HG03025 (cell line): ENCODE data around the gene GRP.

Experiments
- ATAC-seq: cut with Tn5 transposase; IDR thresholded peaks from one replicate; pipeline ENCODE4 v1.9.1; 2021; ENCODE audit warnings: mild to moderate bottlenecking, moderate library complexity; ENCODE audit not compliant: unreplicated experiment, low FRiP score

Gene GRP

DNA sequence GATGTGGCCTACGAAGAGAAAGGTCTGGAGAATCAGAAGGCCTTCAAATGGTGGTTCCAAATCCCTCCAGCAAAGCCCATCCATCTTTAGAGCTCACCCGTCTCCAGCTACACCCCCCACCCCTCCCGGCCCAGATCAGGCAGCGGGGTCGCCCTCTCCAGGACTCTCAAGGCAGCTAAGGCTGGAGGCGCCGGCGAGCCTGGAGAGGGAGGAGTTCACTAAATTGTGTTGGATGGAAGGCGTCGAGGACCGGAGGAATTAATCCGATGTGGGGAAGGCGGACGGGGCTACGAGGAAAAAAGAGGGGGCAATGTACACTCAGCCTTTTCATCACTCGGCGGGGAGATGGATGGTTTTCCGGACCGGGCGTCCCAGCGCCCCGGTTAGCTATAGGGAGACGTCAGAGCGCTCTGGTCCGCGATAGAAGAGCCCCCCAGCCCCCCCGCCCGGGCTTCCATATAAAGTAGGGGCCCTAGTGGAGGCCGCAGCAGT is at the start of gene GRP:
Gene GRP (plus strand): TSS at position 487 of the 492 bp plus-strand sequence. CDS start 108 bp downstream, outside the sequence.
- ATAC-seq: no peak

- no peak for ATAC-seq
These were observed 47.2 kb upstream of the GRP start for GRCh38 chr18:59172664-59173249.

- no peak for ATAC-seq
These were observed 42.5 kb upstream of the GRP start for GRCh38 chr18:59177485-59177884.

DNA sequence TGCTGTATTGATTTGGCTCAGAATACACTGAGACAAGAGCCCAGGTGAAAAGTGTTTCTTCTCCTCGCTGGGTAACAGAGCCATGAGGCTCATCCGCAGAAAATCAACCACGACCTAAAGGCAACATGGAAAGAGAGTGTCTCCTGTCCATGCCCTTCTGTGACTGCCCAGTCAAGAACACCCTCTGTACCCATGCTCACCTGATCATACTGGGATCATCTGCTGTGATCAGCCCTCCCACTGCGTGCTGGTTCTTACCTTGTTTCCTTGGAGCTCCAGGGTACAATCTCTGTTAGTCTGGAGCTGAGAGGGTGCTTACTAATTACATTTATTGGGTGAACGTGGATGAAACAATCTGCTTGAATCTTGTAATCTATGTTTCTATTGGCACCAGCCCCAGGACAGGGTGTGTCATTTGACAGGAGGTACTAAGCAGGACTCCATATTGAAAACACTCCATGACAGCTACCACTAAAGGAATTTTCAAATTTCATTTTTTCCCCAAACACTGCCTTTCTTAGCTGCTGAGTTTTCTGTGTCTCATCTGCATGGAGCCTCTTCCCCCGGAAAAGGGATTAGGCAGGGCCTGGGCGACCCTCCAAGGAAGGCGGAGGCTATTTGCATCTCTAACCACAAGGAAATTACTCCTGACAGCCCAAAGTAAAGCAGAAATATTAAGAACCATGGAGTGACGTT is 39.7 kb upstream of the GRP start:
- no peak for ATAC-seq

- no peak for ATAC-seq
These were observed 37.3 kb upstream of the GRP start for GRCh38 chr18:59182673-59183072.

GRCh38 chr18:59189008-59189407 is 30.9 kb upstream of the GRP start:
- ATAC-seq: no peak

DNA sequence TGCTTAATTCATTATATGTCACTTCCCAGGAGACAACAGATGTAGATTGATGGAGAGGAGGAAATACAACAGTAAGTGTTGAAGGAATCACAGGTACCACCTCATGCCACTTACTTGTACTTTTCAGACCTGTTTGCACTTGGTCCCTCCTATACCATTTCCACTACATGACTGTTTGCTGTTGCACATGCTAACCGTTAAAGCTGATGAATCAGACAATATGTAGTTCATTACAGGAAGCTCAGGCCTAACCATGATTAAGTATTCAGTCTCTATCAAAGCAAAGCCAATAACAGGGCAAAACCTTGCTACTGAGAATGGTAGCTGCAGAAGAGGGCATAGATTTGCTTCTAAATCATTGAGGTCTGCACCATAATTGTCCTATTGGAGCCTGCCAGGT is 30.2 kb upstream of the GRP start:
- no peak for ATAC-seq

- ATAC-seq: no peak
These were observed 23.7 kb upstream of the GRP start for GRCh38 chr18:59196161-59196725.

- ATAC-seq: no peak
These were observed 22.3 kb upstream of the GRP start for GRCh38 chr18:59197636-59198035.

DNA sequence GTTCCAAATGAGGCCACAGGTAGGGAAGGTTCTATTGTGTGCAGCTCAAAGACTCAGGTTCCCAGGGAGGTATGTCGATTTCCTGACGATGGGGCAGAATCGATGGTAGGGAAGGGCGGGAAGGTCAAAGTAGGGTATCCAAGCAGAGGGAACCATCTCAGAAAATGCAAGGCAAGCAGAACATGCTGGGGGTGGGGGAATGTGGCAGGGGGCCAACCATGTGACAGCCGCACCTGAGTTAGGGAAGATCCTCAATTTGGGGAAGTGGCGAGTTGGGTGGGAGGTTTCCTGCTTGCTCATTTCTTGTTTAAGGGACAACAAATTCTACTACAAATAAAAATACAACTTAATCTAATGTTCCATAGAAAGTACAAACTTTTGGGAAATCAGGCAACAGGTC is 21.7 kb upstream of the GRP start:
- no peak for ATAC-seq

GRCh38 chr18:59200787-59201186 is 19.2 kb upstream of the GRP start:
- no peak for ATAC-seq

DNA sequence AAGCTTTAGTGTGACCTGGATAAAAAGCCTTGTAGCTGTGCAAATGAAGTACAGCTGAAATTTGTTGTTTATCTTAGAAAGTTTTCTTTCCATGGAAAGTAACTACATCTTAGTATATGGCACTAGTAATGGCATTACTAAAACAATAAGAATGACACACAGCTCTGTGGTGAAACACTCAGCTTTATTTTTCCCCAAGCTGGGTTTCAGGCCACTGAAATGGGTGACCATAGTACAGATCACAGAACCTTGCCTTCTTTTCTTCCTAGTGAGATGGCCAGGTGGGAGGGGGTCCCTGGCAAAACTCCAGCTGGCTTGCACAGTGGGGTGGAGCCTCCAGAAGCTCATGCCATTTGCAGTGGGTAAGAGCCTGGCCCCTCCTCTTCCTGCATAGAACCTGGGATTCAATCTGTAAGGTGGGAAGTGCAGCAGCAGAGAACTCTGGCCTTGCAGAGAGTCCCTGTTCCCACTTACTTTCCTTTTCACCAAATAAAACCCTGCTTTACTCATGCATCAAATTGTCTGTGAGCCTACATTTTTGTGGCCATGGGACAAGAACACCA is 17.6 kb upstream of the GRP start:
- no peak for ATAC-seq

DNA sequence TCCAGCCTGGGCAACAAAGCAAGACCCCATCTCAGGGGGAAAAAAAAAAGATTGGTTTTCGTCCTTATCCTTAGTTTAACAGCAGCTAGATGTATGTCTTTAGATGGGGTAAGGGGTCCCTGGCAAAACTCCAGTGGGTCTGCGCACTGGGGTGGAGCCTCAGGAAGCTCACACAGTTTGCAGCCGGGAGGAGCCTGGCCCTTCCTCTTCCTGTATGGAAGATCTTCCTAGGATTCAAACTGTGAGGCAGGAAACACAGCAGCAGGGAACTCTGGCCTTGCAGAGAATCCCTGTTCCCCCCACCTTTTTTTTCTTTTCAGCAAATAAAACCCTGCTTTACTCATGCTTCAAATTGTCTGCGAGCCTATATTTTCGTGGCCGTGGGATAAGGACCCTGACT is 12.5 kb upstream of the GRP start:
- no peak for ATAC-seq

DNA sequence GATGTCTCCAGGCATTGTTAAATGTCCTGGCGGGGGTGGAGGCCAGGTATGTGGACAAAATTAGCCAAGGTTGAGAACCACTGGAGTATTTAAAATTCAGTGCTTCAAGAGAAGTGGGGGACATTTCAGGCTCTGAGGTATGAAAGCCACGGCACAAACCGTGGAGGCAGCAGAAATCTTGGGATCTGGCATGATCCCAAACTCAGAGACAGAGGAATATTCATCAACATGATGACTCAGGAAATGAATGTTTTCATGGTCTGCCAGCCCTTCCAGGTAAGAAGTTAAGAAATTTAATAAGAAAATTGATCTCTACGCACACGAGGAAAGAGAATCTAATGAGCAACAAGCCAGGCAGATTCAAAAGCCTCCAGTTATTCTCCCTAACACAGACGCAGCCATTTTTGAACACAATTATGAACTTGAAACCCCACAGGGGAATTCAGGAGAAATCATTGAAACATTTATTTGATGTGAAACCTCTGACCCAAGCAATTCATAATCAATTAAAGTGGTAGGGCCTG is 11.3 kb upstream of the GRP start:
- ATAC-seq: no peak

GRCh38 chr18:59210299-59210698 is 9.7 kb upstream of the GRP start:
- ATAC-seq: no peak

GRCh38 chr18:59211629-59212028 is 8.3 kb upstream of the GRP start:
- ATAC-seq: no peak

DNA sequence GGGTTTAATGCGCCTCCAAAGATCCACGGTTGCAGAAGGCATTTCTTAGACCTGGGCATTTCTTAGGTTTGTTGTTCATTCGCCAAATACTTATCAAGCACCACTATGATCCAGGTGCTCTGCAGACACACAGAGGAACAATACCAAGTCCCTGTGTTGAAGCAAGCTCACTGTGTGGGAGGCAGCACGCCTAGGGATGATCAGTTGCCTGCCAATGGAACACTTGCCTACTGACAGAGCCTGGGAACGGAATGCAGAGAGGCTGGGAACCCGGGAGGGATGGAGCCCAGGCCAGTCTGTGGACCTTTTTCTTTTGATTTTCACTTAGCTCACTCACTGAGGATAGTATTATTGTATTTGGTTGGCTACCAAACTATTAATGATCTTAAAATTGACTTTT is 1.9 kb upstream of the GRP start:
- no peak for ATAC-seq

DNA sequence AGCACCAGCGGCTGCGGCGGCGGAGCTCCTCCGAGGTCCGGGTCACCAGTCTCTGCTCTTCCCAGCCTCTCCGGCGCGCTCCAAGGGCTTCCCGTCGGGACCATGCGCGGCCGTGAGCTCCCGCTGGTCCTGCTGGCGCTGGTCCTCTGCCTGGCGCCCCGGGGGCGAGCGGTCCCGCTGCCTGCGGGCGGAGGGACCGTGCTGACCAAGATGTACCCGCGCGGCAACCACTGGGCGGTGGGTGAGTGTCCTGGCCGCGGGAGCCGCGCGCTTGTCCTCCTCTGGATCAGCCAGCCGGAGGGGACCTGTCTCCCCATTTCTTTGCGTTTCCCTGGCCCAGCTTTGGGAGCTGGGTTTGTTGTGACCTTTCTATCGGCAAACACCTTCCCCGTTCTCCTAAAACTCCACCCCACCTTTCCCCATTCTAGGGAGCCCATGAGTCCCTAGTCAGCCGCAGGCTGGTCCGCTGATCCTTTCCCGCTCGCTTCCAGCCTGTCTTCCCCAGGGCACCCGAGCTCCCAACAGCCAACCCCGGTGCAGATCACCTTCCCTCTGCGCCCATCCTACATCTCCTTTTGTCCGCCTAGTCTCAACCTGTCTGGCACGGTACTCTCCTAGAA is 316 bp downstream of the GRP start:
- ATAC-seq: no peak

- no peak for ATAC-seq
These were observed 1.1 kb downstream of the GRP start for GRCh38 chr18:59220784-59221765.

DNA sequence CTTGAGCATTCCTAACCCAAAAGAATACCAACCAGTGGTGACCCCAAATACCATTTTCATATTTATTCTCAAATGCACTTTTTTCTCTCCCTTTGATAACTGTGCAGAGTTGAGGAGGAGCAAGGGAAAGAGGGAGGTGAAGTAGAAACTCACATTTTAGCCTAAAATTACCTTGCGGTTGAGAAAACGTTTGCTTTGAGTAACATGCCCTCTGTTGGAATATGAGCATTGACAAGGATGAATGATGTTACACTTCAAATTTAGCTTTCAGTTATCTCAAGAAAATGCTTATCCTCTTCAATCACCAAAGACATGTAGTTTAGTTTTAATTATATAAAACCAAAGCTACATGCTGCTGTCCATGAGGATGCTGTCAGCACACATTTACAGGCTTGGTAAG is 2.4 kb downstream of the GRP start:
- ATAC-seq: no peak
